Muscle of leg (tissue), 11 donors: ENCODE data around the gene PPP2R1A. TPM values are rescaled to one million over a fixed set of nuclear protein-coding genes. Genes with fewer than 3 reads are reported as not detected.

ENCODE experiments used
- DNase-seq: peaks from one replicate; pipeline ENCODE4 v3.0.0; 2013
- H3K27ac ChIP-seq: one replicate; pipeline ENCODE4 v1.5.1; 2013; ENCODE audit warnings: mild to moderate bottlenecking, low read length, control low read depth
- H3K27me3 ChIP-seq: one replicate; pipeline ENCODE4 v1.6.1; 2013; ENCODE audit warnings: low read length; ENCODE audit not compliant: control insufficient read depth, insufficient read depth
- H3K36me3 ChIP-seq: one replicate; pipeline ENCODE4 v1.6.1; 2013; ENCODE audit warnings: low read length; ENCODE audit not compliant: control insufficient read depth, insufficient read depth
- H3K4me1 ChIP-seq: one replicate; pipeline ENCODE4 v1.6.1; 2013; ENCODE audit warnings: low read length; ENCODE audit not compliant: control insufficient read depth, insufficient read depth
- H3K4me3 ChIP-seq: one replicate; pipeline ENCODE4 v1.5.1; 2013; ENCODE audit warnings: low read length, control low read depth
- H3K9me3 ChIP-seq: replicated peaks from 2 replicates; pipeline ENCODE4 v1.6.1; 2013; ENCODE audit warnings: low read depth, low read length; ENCODE audit not compliant: control insufficient read depth
- WGBS: methylation state at CpG from one replicate; pipeline ENCODE4 v1.1.5; 2013; ENCODE audit warnings: missing lambda C conversion rate; ENCODE audit not compliant: insufficient coverage; 5-methylcytosine and 5-hydroxymethylcytosine counted together
- polyA plus RNA-seq, 8 donors: library from polyadenylated mRNA; unstranded; fragments of 120-200 nt; gene quantifications; one replicate each; pipeline versions ENCODE4 v1.2.1 to v1.2.3, GENCODE V29; 2013; ENCODE audit warnings: inconsistent platforms in 1 of 8, low replicate concordance in 1 of 8; ENCODE audit not compliant: insufficient read length in 8 of 8, insufficient read depth in 1 of 8
- total RNA-seq: library from RNA; stranded (reverse); fragments of 120-200 nt; gene quantifications from one replicate; pipeline ENCODE4 v1.2.4, GENCODE V29; 2013

Gene PPP2R1A
- total and polyA plus RNA-seq, 9 donors: 136 to 349 (median 306) TPM

- no peak for DNase-seq
- Histone ChIP-seq H3K4me3 (no peak overlapping the region), H3K4me1 (peaks cover 17% of the 10 kb centered on the region), H3K27me3 (no peaks in the 10 kb centered on the region), H3K9me3 (no peaks in the 10 kb centered on the region), H3K36me3 (peaks cover 11% of the 10 kb centered on the region), H3K27ac (no peak overlapping the region)
- WGBS: 100% methylated on average over 1 of the region's 1 CpG
Measured at GRCh38 chr19:52172347-52172746, 17.5 kb upstream of the PPP2R1A start.

- Histone ChIP-seq H3K4me1 (peaks cover 8% of the 10 kb centered on the region), H3K27me3 (no peaks in the 10 kb centered on the region), H3K9me3 (no peaks in the 10 kb centered on the region), H3K36me3 (no peaks in the 10 kb centered on the region), H3K4me3 (no peak overlapping the region), H3K27ac (no peak overlapping the region)
- 80% methylated on average over 6 of the region's 10 CpGs for WGBS
- DNase-seq: no peak
Measured at GRCh38 chr19:52176574-52176973, 13.3 kb upstream of the PPP2R1A start.

GRCh38 chr19:52187407-52187806 is 2.4 kb upstream of the PPP2R1A start:
- no peak for DNase-seq
- H3K27me3 ChIP-seq: no peaks in the 10 kb centered on the region
- no peak overlapping the region for H3K27ac ChIP-seq
- H3K4me3 ChIP-seq: no peak overlapping the region
- peaks cover 4% of the 10 kb centered on the region for H3K36me3 ChIP-seq
- H3K4me1 ChIP-seq: peaks cover 26% of the 10 kb centered on the region
- no CpG with 5 or more reads among the region's 1 CpG for WGBS
- H3K9me3 ChIP-seq: no peaks in the 10 kb centered on the region

GRCh38 chr19:52188822-52189734 is 774 bp upstream of the PPP2R1A start:
- no peak for DNase-seq
- peaks cover 26% of the 10 kb centered on the region for H3K4me1 ChIP-seq
- H3K27ac ChIP-seq: peak overlapping the region; percentile 94
- H3K9me3 ChIP-seq: no peaks in the 10 kb centered on the region
- peaks cover 15% of the 10 kb centered on the region for H3K36me3 ChIP-seq
- 3% methylated on average over 28 of the region's 32 CpGs for WGBS
- H3K4me3 ChIP-seq: peak overlapping the region; percentile 48
- no peaks in the 10 kb centered on the region for H3K27me3 ChIP-seq

GRCh38 chr19:52190487-52191293 is 838 bp downstream of the PPP2R1A start:
- Histone ChIP-seq H3K4me1 (peaks cover 26% of the 10 kb centered on the region), H3K4me3 (peak overlapping the region; percentile 98), H3K27me3 (no peaks in the 10 kb centered on the region), H3K9me3 (no peaks in the 10 kb centered on the region), H3K36me3 (peaks cover 31% of the 10 kb centered on the region), H3K27ac (peak overlapping the region; percentile 94)
- 7% methylated on average over 19 of the region's 40 CpGs for WGBS
- peak; percentile 78 for DNase-seq

GRCh38 chr19:52191389-52191788 is 1.5 kb downstream of the PPP2R1A start:
- Histone ChIP-seq H3K4me3 (peak overlapping the region; percentile 98), H3K4me1 (peaks cover 26% of the 10 kb centered on the region), H3K36me3 (peaks cover 36% of the 10 kb centered on the region), H3K27me3 (no peaks in the 10 kb centered on the region), H3K9me3 (no peaks in the 10 kb centered on the region), H3K27ac (peak overlapping the region; percentile 4)
- 89% methylated on average over 2 of the region's 5 CpGs for WGBS
- no peak for DNase-seq

GRCh38 chr19:52191951-52192350 is 2.1 kb downstream of the PPP2R1A start:
- Histone ChIP-seq H3K4me1 (peaks cover 26% of the 10 kb centered on the region), H3K4me3 (no peak overlapping the region), H3K9me3 (no peaks in the 10 kb centered on the region), H3K27ac (peak overlapping the region; percentile 20), H3K36me3 (peaks cover 39% of the 10 kb centered on the region), H3K27me3 (no peaks in the 10 kb centered on the region)
- 80% methylated on average over 1 of the region's 2 CpGs for WGBS
- no peak for DNase-seq

GRCh38 chr19:52196256-52196967 is 6.6 kb downstream of the PPP2R1A start:
- no peaks in the 10 kb centered on the region for H3K27me3 ChIP-seq
- no peak for DNase-seq
- WGBS: 73% methylated on average over 2 of the region's 5 CpGs
- H3K4me3 ChIP-seq: no peak overlapping the region
- peaks cover 60% of the 10 kb centered on the region for H3K36me3 ChIP-seq
- H3K4me1 ChIP-seq: peaks cover 7% of the 10 kb centered on the region
- no peaks in the 10 kb centered on the region for H3K9me3 ChIP-seq
- H3K27ac ChIP-seq: no peak overlapping the region

- Histone ChIP-seq H3K4me3 (no peak overlapping the region), H3K27ac (no peak overlapping the region), H3K27me3 (no peaks in the 10 kb centered on the region), H3K4me1 (no peaks in the 10 kb centered on the region), H3K36me3 (peaks cover 65% of the 10 kb centered on the region), H3K9me3 (no peaks in the 10 kb centered on the region)
- WGBS: no CpG with 5 or more reads among the region's 3 CpGs
- no peak for DNase-seq
Measured at GRCh38 chr19:52197964-52198363, 8.1 kb downstream of the PPP2R1A start.

GRCh38 chr19:52198678-52199077 is 8.8 kb downstream of the PPP2R1A start:
- no peaks in the 10 kb centered on the region for H3K4me1 ChIP-seq

More at GRCh38 chr19:52198678-52199077, 8.8 kb downstream of the PPP2R1A start:
- no CpG with 5 or more reads among the region's 3 CpGs for WGBS
- DNase-seq: no peak
- Histone ChIP-seq H3K27me3 (no peaks in the 10 kb centered on the region), H3K4me3 (no peak overlapping the region), H3K9me3 (no peaks in the 10 kb centered on the region), H3K27ac (no peak overlapping the region), H3K36me3 (peaks cover 68% of the 10 kb centered on the region)
